ENCODE results near the gene CFAP45. TPM values are rescaled to one million over a fixed set of nuclear protein-coding genes. Genes with fewer than 3 reads are reported as not detected.

The CFAP45 gene, protein sequence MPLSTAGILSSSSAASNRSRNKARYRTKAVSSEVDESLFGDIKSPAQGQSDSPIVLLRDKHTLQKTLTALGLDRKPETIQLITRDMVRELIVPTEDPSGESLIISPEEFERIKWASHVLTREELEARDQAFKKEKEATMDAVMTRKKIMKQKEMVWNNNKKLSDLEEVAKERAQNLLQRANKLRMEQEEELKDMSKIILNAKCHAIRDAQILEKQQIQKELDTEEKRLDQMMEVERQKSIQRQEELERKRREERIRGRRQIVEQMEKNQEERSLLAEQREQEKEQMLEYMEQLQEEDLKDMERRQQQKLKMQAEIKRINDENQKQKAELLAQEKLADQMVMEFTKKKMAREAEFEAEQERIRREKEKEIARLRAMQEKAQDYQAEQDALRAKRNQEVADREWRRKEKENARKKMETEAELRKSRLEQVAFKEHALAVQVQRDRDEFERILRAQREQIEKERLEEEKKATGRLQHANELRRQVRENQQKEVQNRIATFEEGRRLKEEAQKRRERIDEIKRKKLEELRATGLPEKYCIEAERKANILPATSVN
- 10 to 100 TPM in 1 of 5 donors, 1 to 10 TPM in 4; 1.8 to 12.7 (median 8.2) TPM for polyA plus RNA-seq (ENCODE audit: insufficient read depth in 1 of 5, insufficient read length in 5 of 5, low replicate concordance in 1 of 5)
- long read RNA-seq, donor 1, partial matches to known transcripts: 0 of 2 reads
- long read RNA-seq, donor 1, other reads (novel, unspliced or antisense): 0 of 2 reads
- long read RNA-seq, donor 2: 0 reads
- long read RNA-seq, donor 3, partial matches to known transcripts: 0 of 2 reads
- long read RNA-seq, donor 3, other reads (novel, unspliced or antisense): 0 of 2 reads
- long read RNA-seq, donor 4, partial matches to known transcripts: 0 of 3 reads
- long read RNA-seq, donor 4, other reads (novel, unspliced or antisense): 0 of 3 reads
- long read RNA-seq, donor 5: 0 reads
- long read RNA-seq, donor 6: 0 reads
- long read RNA-seq, donor 7, partial matches to known transcripts: 0 of 1 reads
- long read RNA-seq, donor 7, other reads (novel, unspliced or antisense): 0 of 1 reads
- long read RNA-seq, donor 8: 0 reads

DNA sequence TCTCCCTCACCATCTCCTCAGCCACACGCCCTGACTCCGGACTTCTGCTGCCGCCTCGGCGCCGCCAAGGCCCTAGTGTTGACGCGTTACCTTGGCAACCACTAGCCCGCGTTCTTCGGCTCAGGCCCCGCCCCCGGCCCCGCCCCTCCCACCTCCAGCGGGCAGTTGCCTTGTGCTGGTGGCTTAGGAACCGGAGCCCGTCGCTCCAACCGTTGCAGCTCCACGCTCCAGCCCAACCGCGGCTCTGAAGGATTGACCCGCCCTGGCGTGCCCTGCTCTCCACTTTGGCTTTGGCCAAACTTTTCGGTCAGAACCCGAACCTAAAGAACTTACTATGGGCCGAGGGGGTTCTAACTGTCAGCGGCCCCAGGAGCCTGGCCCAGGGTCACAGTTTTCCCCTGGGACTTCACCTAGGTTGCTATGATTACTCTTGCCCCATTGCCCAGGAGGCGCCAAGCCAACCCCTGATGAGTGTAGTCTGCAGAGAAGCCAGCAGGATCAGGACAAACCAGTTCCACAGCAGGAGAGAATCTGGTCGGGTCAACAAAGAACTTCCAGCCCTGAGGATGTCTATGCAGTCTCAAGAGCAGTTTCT lies at the start of gene CFAP45:
TSS of gene CFAP45 (minus strand) at position 80 of the 595 bp plus-strand sequence. CDS start at position 13, 67 bp downstream.
- DNase-seq: peak; percentile 79 to 82

DNA sequence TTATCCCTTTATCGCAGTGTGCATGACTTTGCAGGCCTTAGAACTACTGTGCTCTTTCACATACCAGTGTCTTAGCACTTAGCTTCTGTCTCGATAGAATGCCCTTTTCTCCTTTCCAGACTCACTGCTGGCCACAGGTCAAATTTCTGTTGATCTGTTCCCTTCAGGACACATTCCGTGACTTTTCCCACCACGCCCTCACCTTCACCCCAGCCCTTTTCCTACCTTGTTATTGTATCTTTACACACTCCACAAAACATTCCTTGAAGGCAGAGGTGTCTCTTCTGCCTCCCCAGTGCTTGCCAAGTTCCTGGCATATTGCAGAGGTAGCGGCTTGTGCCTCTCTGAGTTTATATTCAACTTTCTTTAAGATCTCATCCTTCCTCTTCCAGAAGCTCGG lies 49.2 kb upstream of the CFAP45 start:
- no peak for DNase-seq

DNA sequence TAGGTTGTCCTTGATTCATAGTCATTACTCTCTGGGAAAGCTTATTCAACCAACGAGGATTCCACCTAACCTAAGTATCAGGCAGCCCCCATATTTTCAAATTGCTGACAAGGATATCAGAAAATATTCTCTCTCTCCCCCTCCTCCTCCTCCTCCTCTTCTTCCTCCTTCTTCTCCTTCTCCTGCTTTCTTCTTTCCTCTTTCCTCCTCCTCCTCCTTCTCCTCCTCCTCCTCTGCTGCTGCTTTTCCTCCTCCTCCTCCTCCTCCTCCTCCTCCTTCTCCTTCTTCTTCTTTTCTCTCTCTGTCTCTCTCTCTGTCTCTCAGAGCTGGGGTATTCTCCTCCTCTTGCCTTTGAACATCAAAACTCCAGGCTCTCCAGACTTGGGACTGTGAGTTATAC lies 48.0 kb upstream of the CFAP45 start:
- DNase-seq: no peak

DNA sequence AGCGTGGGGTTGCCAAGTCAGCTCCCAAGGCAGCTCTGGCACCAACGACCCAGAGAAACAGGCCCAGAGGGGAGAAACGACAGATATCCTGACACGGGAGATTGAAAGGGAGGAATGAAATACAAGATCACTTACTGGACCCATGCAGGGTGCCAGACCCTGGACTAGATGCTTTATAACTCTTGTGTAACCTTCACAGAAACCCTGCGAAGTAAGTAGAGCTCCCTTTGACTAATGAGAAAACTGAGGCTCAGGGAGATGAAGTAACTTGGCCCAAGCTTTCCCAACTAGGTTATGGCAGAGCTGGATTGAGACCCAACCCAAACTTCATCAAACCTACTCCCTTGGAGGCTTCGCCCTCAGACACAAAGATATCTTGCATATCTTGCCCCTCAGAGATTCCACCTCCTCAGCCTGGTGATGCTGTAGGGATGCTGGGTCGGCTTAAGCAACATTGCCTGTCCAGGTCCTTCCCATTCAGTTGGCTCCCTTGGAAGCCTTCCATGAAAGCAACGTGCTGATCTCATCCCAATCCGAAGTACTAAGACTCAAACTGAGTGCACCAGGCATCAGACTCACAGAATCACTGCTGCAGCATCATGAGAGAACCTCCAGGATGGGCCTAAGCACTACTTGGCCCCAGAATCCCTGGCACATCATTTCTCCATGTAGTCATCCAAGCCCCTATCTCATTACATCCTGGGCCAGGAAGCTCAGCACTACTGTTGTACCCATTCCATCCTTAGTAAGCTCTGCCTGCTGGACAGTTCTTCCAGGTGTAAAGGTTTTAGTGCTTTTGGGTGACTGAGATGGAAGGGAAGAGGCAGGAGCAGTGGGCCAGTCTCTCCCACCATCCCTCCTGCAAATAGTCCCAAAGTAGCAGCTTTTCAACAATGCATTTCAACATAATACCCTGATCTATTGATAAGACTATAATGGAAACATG lies 46.5 kb upstream of the CFAP45 start:
- no peak for DNase-seq

DNA sequence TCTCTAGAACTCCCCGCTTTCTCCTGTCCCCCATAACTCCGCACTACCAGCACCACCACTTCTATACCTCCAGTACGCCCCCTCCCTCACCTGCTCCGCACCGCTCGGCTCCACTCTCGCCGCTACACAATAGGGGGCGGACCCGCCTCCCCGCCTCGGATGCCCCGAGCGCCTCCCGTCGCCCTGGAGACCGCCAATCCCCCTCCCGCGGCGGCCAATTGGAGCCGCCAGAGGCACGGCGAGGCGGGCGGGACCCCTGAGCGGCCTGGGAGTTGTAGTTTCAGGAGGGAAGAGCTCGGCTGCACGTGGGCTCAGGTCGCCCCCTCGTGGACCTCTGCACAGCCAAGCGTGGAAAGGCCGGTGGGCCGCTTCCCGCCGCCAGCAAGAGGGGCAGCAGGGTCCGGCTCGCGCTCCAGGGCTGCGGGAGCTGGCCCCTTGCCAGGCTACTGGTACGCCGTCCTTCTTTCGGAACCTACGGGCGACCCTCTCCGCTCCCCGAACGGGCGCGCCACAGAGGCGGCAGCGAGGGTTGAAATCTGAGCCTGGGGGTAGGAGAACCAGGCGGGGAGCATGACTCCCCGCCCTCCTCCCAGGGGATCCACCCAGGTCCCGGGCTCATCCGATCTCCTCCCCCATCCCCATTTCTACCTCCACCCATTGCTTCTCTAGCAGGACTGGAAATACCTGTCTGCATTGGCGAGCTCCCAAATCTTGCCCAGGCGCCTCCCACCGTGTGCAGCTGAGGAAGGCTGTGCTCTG lies 45.7 kb upstream of the CFAP45 start, which contains the start of gene IGSF9:
TSS of gene IGSF9 (minus strand) at position 131 of the 759 bp plus-strand sequence. CDS start 2,159 bp downstream, outside the sequence.
- peak; percentile 88 to 89 for DNase-seq

DNA sequence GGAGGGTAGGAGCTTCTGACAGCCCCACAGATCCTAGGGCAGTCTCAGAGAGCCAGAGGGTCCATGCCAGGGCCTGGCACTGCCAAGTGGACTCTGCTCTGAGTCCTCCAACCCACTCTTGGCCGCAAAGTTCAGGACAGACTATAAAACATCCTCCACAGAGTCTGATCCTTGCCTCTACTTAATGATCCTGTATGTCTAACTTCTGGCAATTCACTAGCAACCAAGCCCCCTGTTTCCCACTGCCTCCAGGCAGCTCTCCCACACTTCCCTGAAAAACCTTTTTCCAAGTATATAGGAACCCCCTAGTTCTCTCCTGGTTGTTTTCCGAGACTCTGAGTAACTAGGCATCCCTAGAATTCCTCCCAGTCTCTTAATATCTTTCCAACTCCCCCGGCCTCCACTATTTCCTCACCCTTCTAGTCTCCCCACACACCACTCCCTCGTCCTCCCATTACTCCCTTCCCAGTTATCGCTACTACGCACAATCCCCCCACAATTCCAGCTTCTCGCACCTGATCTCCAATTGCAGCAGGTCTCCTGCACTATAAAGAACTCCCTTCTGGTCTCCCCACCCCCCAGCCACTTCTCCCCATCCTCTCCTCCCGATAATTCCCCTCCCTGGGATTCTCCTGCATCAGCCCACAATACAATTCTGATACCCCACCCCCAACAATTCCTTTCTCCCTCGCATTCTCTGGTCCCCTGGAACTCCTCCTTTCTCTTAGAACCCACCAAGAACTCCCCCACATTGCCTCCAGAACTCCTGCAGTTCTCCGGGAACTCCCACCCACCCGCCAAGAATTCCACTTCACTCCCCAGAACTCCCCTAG lies 44.9 kb upstream of the CFAP45 start:
- DNase-seq: no peak

DNA sequence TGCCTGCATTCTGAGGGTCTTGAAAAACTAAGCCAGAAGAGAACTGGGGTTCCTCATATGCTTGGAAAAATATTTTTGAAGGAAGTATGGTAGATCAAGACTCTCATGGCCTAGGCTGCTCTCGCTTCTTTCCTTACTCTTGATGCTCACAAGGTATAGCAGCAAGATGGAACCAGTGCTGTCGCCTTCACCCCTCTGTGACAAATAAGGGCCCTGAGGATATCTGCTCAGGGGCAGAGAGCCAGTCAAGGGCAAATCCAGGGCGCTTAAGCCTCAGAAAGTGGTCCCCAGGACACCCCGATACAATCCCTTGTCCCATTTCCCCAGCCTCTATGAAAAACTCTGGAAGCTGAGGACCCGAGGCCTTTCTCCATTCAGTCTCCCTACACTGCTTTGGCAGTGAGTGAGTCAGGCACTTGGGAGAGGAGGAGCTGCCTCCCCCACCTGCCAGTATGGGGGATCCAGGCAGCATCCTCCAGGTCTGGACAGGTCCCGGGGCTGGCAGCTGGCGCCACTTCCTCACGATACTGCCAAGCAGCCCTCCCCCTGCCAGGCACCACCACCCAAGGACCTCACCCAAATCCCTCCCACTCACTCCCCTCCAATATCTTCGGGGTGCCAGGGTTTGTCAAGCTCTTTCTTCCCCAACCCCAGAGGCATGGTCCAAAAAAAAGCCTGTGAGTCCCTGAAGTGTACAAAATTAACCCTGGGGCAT lies 44.1 kb upstream of the CFAP45 start:
- DNase-seq: no peak

DNA sequence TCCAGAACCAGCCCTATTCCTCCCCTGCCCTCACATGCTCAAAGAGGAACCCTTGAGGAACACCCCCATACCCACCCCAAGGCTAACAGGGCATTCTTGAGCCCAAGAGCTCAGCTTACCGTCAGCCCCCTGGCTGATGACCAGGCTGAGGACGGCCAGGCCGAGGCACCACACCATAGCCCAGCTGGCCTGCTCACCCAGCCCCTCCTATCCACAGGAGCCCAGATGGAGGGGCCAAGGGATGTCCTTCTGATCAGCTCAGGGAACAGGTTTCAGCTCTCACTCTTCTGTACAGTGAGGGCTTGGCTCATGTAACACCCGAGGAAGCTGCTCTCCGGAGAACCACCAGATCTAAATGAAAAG lies 43.3 kb upstream of the CFAP45 start:
- DNase-seq: no peak

DNA sequence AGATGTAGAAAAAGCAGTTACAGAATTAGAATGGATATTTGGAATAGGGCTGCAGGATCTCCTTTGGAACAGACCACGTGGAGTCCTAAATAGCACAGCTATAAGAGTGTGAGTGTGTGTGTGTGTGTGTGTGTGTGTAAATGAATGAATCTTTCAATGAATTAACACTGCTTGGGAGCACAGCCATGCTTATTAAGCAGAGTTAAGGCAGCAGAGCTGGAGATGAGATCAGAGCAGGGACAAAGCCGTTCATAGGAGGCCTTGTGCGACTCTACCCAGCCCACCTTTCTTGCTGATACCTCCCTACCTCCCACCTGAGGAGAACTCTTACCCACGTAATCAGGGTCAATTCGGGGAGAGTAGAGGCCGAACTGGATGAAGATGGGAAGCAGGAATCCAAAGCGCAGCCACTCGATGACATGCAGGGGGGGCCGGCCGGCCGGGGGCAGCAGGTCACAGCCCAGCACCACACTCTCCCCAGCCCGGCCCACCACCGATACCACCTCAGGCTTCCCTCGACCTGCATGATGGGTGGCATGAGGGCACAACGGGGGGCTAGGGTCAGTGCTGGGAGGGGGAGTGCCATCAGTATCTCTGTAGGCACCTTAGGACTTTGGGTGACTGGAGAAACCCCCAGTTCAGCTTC lies 42.8 kb upstream of the CFAP45 start:
- no peak for DNase-seq

DNA sequence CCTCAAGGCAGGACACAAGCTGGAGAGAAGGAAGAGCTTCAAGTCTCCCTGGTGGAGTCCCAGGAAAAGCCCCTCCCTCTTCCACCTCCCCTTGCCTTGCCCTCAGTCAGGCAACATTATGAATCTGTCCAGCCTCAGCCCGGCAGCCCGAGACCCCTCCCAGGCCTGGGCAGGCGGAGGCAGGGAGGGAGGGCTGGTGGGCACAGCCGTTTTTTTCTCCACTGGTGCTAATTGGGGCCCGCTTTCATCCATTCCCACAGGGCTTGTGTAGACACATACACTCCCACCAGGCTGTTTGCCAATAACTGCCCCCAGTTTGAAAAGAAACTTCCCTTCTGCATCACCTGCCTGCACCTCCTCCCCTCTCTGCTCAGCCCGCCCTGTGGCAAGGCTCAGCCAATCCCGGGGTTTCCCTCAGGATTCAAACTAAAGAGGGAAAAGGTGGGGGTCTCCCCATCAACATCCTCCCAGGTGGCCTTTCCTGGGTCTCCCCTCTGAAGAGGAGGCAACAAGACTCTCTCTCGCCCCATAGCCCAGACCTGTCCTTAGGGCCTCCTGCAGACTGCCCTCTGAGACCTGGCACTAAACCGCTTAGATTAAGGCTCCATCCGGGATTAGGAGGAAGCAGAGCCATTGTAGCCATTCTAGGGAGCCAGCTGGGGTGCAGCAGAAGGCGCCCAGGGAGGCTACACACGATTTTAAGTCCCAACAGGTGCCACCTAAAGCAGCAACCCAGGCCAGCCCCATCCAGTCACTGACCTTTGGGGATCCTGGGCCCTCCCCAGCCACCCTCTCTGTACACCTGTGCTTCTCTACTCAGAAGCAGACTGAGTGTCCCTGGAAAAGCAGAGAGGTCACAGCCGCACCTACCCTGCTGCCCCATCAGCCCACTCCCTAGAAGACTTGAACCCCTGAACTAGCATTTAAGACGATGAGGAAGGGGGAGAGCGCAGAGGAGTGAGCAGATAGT lies 41.9 kb upstream of the CFAP45 start:
- no peak for DNase-seq

DNA sequence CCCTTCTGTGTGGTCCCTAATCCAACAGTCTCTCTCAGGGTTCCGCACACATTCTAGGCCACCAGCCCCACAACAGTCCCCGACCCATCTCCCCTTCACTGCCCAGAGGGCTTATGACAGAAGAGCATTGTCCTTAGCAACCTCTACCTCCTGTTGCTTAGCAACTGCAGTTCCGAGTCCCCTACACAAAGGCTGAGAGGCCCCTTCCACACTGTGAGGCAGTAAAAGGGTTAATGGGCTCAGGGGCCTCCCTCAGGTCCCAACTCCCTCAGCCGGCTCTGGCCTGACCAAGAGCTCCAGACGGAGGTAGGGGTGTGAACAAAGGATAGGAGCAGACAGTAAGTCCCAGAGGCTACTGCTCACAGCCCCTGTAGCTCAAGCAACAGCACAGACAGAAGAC lies 41.2 kb upstream of the CFAP45 start:
- DNase-seq: no peak

DNA sequence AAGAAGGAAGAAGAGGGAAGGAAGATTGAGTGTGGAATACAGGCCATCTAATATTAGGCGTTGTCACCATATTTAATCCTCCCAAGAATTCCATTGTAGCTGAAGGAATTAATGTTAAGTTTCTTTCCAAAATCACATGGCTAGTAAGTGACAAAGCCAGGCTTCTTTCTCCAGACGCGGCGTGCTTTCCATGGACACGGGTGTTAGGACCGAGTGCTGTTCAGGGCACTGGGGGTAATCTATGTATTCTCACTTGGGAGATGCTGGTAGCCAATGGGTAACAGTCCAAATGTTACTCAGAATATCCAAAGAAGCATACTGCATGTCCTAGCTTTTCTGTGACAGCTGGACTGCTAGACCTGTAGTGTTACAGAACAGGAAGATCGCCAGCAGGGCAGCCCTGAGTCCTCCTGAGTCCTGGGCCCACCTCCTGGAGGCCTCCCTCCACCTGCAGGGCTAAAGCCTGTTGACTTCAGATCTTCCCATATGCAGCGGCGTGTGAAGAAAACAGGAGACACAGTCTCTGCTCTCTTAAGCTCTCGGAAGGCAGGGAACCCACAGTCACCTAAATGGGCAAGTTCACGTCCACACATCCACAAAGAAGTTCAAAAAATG lies 40.1 kb upstream of the CFAP45 start:
- DNase-seq: no peak

DNA sequence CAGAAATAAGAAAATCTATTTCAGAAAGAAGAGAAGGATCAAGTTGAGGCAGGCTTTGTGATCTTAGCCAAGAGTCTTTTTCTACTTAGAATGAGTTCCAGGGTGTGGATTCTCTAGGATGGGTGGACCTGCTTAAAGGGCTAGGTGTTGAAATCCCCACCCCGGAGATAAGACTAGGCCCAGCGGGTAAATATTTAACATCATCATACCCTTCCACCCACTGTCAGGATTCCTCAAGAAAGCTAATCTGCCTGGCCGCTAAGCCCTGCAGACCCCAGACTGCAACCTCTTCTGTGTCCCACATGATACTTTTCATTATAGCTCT lies 39.7 kb upstream of the CFAP45 start:
- no peak for DNase-seq

DNA sequence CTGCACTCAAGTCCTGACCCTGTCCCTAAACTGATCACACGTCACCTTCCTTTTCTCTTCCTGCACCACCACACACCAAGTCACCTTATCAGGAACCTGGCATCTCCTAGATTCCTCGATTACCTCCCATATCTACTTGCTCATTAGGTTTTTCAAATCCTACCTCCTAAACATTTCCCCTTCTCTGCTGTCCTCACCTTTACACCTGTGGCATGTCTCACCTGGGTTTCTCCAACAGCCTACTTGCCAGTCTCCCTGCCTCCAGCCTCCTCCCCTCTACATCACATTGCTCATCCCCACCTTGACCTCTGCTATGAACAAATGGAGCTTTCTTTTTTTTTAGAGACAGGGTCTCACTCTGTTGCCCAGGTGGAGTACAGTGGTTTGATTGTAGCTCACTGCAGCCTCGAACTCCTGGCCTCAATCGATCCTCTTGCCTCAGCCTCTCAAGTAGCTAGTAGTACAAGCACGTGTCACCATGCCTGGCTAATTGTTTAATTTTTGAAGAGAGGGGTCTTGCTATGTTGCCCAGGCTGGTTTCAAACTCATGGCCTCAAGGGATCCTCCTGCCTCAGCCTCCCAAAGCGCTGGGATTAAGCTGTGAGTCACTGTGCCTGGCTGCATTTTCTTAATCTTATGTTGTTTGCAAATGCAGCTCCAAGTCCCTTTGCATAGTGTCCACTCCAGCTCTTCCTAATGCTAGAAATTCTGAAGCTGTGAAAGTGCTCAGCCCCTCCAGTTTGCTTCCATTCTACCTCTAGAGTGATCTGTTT lies 39.1 kb upstream of the CFAP45 start:
- DNase-seq: no peak

DNA sequence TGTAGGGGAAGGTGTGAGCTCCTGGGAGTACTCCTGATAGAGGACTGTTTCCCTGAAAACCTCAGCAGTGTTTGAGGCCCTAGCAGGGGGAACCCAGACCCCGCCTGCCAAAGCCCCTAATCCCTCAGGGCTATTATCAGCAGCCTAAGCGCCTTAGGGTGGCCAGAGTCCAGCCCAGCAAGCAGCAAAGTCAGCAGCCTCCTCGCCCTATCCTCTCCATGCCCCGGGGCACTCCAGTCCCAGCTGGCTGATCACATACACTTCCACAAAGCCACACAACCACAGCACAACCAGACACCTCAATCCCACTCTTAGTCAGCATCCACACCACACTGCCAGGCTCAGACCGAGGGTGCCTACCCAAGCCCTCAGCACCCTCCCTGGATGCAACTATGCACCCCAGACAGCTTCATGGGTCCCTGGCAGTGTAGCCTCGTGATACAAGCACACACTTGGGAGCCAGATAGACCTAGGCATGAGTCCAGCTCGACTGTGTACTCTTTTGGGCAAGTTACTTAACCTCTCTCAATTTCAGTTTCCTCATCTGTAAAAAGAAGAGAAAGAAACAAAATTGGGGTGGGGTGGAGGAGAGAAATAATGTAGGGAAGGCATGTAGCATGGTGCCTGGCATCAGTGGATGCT lies 38.4 kb upstream of the CFAP45 start:
- no peak for DNase-seq
